ENCODE data around the gene TPRKB.
"Not testable (repeated sequence)": the region's sequence is repeated elsewhere in the genome, so short reads cannot be mapped to it uniquely, and the experiment has no call there.

Gene TPRKB

DNA sequence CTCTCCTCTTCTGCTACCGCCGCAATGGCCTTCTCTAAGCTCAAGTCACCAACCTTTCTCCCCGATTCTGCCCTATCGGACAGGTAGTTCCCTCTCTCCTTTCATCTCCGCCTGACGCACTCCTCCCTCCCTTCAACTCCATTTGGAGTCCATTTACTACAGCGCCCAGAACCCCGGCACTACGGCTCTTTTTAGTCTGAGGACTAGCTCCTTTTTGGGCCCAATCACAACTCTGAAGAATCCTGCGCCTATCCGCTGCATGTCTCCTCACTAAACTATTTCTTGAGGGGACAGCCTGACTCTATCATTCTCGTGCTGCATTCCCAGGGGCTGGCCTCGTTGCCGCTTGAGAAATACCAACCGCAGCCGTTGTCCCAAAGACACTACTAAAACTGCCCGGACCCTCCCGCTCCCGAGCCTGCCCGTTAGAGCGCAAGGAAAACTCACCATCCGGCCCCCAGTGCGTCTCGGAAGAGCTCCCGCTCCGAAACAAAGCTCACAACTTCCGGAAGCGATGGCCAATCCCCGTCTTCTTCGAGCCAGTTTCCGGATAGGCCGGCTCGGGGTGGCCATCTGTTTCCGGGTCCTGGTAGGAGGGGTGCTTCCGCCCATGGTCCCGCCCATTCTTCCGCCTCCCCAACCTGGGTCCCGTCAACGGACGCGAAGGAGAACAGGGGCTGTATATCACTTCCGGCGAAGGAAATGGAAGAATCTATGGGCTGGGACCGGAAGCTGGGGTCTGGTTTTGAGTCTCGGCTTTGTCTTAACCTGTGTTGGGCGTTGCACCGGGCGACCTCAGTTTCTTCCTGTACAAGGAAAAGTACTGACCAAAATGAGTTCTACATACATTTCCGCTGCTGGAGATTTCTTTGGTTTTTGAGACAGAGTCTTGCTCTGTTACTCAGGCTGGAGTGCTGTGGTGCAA is at the start of gene TPRKB:
TPRKB (minus strand) TSS at position 491 of the 925 bp plus-strand sequence. CDS start 2,776 bp downstream, outside the sequence.
- no peak within 1 kb of the TSS for H3K27ac ChIP-seq (ENCODE audit: low read length)
- H3K4me3 ChIP-seq (ENCODE audit: low read length) = peak within 1 kb of the TSS; percentile 91
- H3K9me3 ChIP-seq (ENCODE audit: insufficient read depth, low read depth, low read length) = peaks cover 7% of the 10 kb centered on the region; the same call in 1 of the 2 replicates
- H3K9ac ChIP-seq (ENCODE audit: low read depth, low read length) = peak within 1 kb of the TSS; percentile 84
- peaks cover 40% of the 10 kb centered on the region for H3K27me3 ChIP-seq (ENCODE audit: insufficient read depth, low read length)
- H3K4me1 ChIP-seq (ENCODE audit: insufficient read depth, low read length) = no peaks in the 10 kb centered on the region
- H3K36me3 ChIP-seq (ENCODE audit: insufficient read depth, low read depth, low read length) = peaks cover 18% of the 10 kb centered on the region

DNA sequence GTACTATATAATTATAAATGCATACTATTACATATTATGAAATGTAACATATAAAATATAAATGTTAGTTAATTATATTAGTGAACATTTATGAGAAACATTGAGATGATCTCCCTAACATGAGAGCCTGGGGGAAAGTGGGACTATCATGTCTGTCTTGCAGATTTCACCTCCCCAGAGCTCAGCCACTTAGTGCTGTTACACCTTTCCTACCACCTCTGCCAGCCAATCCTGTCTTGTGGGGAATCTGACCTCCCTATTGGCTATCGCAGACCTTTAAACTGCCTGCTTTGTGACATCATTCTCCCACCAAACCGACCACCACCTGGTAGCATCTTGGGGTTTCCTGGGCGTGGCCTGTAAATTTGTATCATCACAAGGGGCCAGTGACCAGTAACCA is 46.7 kb upstream of the TPRKB start, which contains the start of gene C2orf78:
C2orf78 (plus strand) TSS at position 301 of the 400 bp plus-strand sequence. CDS start 127 bp downstream, outside the sequence.
- H3K4me3 ChIP-seq (ENCODE audit: low read length); H3K4me1 ChIP-seq (ENCODE audit: insufficient read depth, low read length); H3K9ac ChIP-seq (ENCODE audit: low read depth, low read length); H3K27ac ChIP-seq (ENCODE audit: low read length); H3K36me3 ChIP-seq (ENCODE audit: insufficient read depth, low read depth, low read length); H3K9me3 ChIP-seq (ENCODE audit: insufficient read depth, low read depth, low read length); H3K27me3 ChIP-seq (ENCODE audit: insufficient read depth, low read length): not testable (repeated sequence)

GRCh38 chr2:73783402-73783801 is 46.3 kb upstream of the TPRKB start:
- not testable (repeated sequence) for H3K9ac ChIP-seq (ENCODE audit: low read depth, low read length); H3K4me3 ChIP-seq (ENCODE audit: low read length); H3K27me3 ChIP-seq (ENCODE audit: insufficient read depth, low read length); H3K4me1 ChIP-seq (ENCODE audit: insufficient read depth, low read length); H3K9me3 ChIP-seq (ENCODE audit: insufficient read depth, low read depth, low read length); H3K27ac ChIP-seq (ENCODE audit: low read length); H3K36me3 ChIP-seq (ENCODE audit: insufficient read depth, low read depth, low read length)

DNA sequence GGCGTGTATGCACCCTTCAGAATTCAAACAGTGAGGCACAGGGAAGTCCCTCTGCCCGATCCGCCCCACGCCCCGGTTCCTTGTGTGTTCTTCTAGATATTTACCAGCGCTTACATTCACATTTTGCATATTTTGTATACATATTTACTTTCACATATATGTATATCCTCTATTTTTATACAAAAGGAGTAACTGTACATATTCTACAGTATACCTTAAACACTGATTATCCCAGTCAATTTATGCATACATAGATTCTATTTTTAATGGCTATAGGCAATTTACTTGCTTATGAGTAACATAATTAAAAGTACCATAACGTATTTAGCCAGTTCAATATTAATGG is 43.1 kb upstream of the TPRKB start:
- no peak overlapping the region for H3K27ac ChIP-seq (ENCODE audit: low read length)
- no peaks in the 10 kb centered on the region for H3K9me3 ChIP-seq (ENCODE audit: insufficient read depth, low read depth, low read length)
- peak overlapping the region; percentile 87; the same call in 1 of the 2 replicates for H3K4me3 ChIP-seq (ENCODE audit: low read length)
- H3K27me3 ChIP-seq (ENCODE audit: insufficient read depth, low read length) = no peaks in the 10 kb centered on the region
- H3K36me3 ChIP-seq (ENCODE audit: insufficient read depth, low read depth, low read length) = peaks cover 16% of the 10 kb centered on the region
- peaks cover 5% of the 10 kb centered on the region; the same call in 1 of the 2 replicates for H3K4me1 ChIP-seq (ENCODE audit: insufficient read depth, low read length)
- H3K9ac ChIP-seq (ENCODE audit: low read depth, low read length) = peak overlapping the region; percentile 90; the same call in 1 of the 2 replicates

- peaks cover 5% of the 10 kb centered on the region; the same call in 1 of the 2 replicates for H3K4me1 ChIP-seq (ENCODE audit: insufficient read depth, low read length)
- H3K9ac ChIP-seq (ENCODE audit: low read depth, low read length) = peak within 1 kb of the TSS; percentile 90
- no peaks in the 10 kb centered on the region for H3K9me3 ChIP-seq (ENCODE audit: insufficient read depth, low read depth, low read length)
- H3K4me3 ChIP-seq (ENCODE audit: low read length) = peak within 1 kb of the TSS; percentile 87
- H3K36me3 ChIP-seq (ENCODE audit: insufficient read depth, low read depth, low read length) = peaks cover 22% of the 10 kb centered on the region
- H3K27ac ChIP-seq (ENCODE audit: low read length) = no peak within 1 kb of the TSS
- no peaks in the 10 kb centered on the region for H3K27me3 ChIP-seq (ENCODE audit: insufficient read depth, low read length)
These were observed 42.5 kb upstream of the TPRKB start, which contains the start of gene DUSP11 for GRCh38 chr2:73779467-73780236. Gene DUSP11 (minus strand): TSS chr2:73780103. CDS start chr2:73779974, 129 bp downstream.

GRCh38 chr2:73778867-73779466 is 41.8 kb upstream of the TPRKB start:
- Histone ChIP-seq H3K9ac (ENCODE audit: low read depth, low read length) (peak overlapping the region; percentile 90), H3K36me3 (ENCODE audit: insufficient read depth, low read depth, low read length) (peaks cover 28% of the 10 kb centered on the region), H3K4me3 (ENCODE audit: low read length) (peak overlapping the region; percentile 87)
- not testable (repeated sequence) for H3K27ac ChIP-seq (ENCODE audit: low read length); H3K9me3 ChIP-seq (ENCODE audit: insufficient read depth, low read depth, low read length); H3K27me3 ChIP-seq (ENCODE audit: insufficient read depth, low read length); H3K4me1 ChIP-seq (ENCODE audit: insufficient read depth, low read length)

DNA sequence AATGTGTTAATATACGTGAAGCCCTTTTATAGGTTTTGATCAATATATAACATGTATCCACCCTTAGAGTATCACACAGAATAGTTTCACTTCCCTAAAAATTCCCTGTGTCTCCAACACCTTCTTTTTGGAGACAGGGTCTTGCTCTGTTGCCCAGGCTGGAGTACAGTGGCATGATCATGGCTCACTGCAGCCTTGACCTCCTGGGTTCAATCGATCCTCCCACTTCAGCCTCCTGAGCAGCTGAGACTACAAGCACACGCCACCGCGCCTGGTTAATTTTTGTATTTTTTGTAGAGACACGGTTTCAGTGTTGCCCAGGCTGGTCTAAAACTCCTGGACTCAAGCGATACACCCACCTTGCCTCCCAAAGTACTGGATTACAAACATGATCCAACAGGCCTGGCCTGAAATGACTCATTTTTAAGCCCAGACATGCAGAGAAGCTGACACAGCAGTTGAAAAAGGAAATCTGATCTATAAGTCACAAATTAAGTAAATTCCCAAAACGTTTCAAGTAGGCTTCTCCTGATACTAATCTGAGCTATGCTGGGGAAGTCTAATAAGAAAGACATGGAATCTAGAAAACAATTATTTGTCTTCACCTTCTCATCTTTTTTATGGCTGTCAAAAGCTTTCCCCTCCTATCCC is 39.8 kb upstream of the TPRKB start:
- Histone ChIP-seq H3K36me3 (ENCODE audit: insufficient read depth, low read depth, low read length) (peaks cover 48% of the 10 kb centered on the region), H3K27ac (ENCODE audit: low read length) (no peak overlapping the region), H3K4me3 (ENCODE audit: low read length) (no peak overlapping the region), H3K27me3 (ENCODE audit: insufficient read depth, low read length) (no peaks in the 10 kb centered on the region), H3K9me3 (ENCODE audit: insufficient read depth, low read depth, low read length) (no peaks in the 10 kb centered on the region), H3K4me1 (ENCODE audit: insufficient read depth, low read length) (peaks cover 5% of the 10 kb centered on the region; the same call in 1 of the 2 replicates), H3K9ac (ENCODE audit: low read depth, low read length) (no peak overlapping the region)

GRCh38 chr2:73776381-73776780 is 39.2 kb upstream of the TPRKB start:
- H3K27me3 ChIP-seq (ENCODE audit: insufficient read depth, low read length) = no peaks in the 10 kb centered on the region
- H3K4me3 ChIP-seq (ENCODE audit: low read length) = no peak overlapping the region
- peaks cover 49% of the 10 kb centered on the region for H3K36me3 ChIP-seq (ENCODE audit: insufficient read depth, low read depth, low read length)
- no peaks in the 10 kb centered on the region for H3K9me3 ChIP-seq (ENCODE audit: insufficient read depth, low read depth, low read length)
- no peak overlapping the region for H3K9ac ChIP-seq (ENCODE audit: low read depth, low read length)
- H3K4me1 ChIP-seq (ENCODE audit: insufficient read depth, low read length) = peaks cover 5% of the 10 kb centered on the region; the same call in 1 of the 2 replicates
- no peak overlapping the region for H3K27ac ChIP-seq (ENCODE audit: low read length)

DNA sequence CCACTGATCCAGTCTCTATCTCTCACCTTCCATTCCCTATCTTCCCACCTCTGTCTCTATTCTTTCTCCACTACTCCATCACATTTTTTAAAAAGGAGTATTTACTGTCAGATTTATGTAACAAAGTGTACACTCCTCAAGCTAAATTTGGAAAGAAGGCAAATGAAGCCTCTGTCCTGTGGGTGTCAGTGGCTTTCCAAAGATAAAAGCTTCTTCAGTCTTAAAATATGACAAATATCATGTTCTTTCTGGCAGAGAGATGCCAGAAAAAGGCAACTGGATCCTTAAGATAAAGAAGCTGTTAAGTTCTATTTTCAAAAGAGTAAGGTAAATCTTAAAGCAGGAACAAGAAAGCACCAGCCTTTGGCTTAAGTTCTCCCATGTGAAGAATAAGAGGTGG is 35.7 kb upstream of the TPRKB start:
- H3K27me3 ChIP-seq (ENCODE audit: insufficient read depth, low read length) = no peaks in the 10 kb centered on the region
- no peaks in the 10 kb centered on the region for H3K9me3 ChIP-seq (ENCODE audit: insufficient read depth, low read depth, low read length)
- no peak overlapping the region for H3K9ac ChIP-seq (ENCODE audit: low read depth, low read length)
- no peaks in the 10 kb centered on the region for H3K4me1 ChIP-seq (ENCODE audit: insufficient read depth, low read length)
- no peak overlapping the region for H3K4me3 ChIP-seq (ENCODE audit: low read length)
- H3K36me3 ChIP-seq (ENCODE audit: insufficient read depth, low read depth, low read length) = peaks cover 76% of the 10 kb centered on the region
- no peak overlapping the region for H3K27ac ChIP-seq (ENCODE audit: low read length)

DNA sequence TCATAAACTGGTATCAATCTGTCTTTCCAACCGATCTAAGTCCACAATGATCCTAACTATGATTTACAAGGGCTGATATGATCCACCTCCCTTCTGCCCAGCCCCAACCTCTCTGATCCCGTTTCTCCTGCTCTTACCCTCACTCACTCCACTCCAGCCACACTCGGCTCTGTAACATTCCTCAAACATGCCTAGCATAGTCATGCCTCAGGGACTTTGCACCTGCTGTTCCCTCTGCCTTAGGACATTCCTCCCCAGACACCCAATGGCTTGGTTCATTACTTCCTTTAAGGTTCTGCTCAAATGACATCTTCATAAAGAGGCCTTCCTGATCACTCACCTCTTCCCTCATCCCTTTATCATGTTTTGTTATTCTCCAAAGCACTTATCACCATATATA is 33.6 kb upstream of the TPRKB start:
- no peak overlapping the region for H3K27ac ChIP-seq (ENCODE audit: low read length)
- no peak overlapping the region for H3K9ac ChIP-seq (ENCODE audit: low read depth, low read length)
- no peaks in the 10 kb centered on the region for H3K9me3 ChIP-seq (ENCODE audit: insufficient read depth, low read depth, low read length)
- H3K36me3 ChIP-seq (ENCODE audit: insufficient read depth, low read depth, low read length) = peaks cover 78% of the 10 kb centered on the region
- no peak overlapping the region for H3K4me3 ChIP-seq (ENCODE audit: low read length)
- no peaks in the 10 kb centered on the region for H3K4me1 ChIP-seq (ENCODE audit: insufficient read depth, low read length)
- no peaks in the 10 kb centered on the region for H3K27me3 ChIP-seq (ENCODE audit: insufficient read depth, low read length)

- H3K9ac ChIP-seq (ENCODE audit: low read depth, low read length) = no peak overlapping the region
- peaks cover 78% of the 10 kb centered on the region for H3K36me3 ChIP-seq (ENCODE audit: insufficient read depth, low read depth, low read length)
- no peaks in the 10 kb centered on the region for H3K4me1 ChIP-seq (ENCODE audit: insufficient read depth, low read length)
- no peak overlapping the region for H3K4me3 ChIP-seq (ENCODE audit: low read length)
- H3K27me3 ChIP-seq (ENCODE audit: insufficient read depth, low read length) = no peaks in the 10 kb centered on the region
- H3K27ac ChIP-seq (ENCODE audit: low read length) = no peak overlapping the region
- H3K9me3 ChIP-seq (ENCODE audit: insufficient read depth, low read depth, low read length) = no peaks in the 10 kb centered on the region
These were observed 29.8 kb upstream of the TPRKB start for GRCh38 chr2:73766994-73767393.

All from iPS-20b (cell line).